Breast epithelium (tissue), 3 donors: ENCODE data around the gene PLVAP.

Experiments
- POLR2A ChIP-seq: fragments of 450-650 bp; IDR thresholded peaks from one replicate; pipeline ENCODE4 v1.6.1; 2016; ENCODE audit warnings: antibody characterized with exemption, mild to moderate bottlenecking, moderate library complexity
- TF ChIP-seq, protein P1 (sequence below), 3 donors: fragments of 450-650 bp; IDR thresholded peaks; one replicate each; pipeline ENCODE4 v1.5.1; 2016 to 2017; ENCODE audit warnings: antibody characterized with exemption in 3 of 3, mild to moderate bottlenecking in 3 of 3, moderate library complexity in 3 of 3

DNA sequence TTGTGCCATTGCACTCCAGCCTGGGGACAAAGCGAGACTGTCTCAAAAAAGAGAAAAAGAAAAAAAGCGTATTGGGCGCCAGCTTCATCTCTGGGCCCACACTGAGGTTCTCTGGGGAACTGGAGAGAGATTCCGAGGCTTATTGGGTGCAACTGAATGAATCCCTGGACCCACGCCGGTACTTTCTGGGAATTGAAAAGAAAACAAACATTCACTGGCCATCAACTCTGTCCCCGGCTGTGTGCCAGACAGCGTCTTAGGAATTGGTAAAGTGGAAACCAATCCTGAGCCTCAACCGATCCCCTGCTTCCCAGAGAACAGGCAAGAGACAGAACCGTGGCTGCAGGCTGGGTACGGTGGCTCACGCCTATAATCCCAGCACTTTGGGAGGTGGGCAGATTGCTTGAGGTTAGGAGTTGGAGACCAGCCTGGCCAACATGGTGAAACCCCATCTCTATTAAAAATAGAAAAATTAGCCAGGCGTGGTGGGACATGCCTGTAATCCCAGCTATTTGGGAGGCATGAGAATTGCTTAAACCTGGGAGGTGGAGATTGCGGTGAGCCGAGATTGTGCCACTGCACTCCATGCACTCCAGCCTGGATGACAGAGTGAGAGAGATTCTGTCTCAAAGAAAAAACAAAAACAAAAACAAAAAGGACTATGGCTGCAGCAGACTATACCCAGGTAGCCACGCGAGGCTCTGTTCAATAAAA lies 51.1 kb downstream of the PLVAP start:
- TF ChIP-seq, protein P1, sequence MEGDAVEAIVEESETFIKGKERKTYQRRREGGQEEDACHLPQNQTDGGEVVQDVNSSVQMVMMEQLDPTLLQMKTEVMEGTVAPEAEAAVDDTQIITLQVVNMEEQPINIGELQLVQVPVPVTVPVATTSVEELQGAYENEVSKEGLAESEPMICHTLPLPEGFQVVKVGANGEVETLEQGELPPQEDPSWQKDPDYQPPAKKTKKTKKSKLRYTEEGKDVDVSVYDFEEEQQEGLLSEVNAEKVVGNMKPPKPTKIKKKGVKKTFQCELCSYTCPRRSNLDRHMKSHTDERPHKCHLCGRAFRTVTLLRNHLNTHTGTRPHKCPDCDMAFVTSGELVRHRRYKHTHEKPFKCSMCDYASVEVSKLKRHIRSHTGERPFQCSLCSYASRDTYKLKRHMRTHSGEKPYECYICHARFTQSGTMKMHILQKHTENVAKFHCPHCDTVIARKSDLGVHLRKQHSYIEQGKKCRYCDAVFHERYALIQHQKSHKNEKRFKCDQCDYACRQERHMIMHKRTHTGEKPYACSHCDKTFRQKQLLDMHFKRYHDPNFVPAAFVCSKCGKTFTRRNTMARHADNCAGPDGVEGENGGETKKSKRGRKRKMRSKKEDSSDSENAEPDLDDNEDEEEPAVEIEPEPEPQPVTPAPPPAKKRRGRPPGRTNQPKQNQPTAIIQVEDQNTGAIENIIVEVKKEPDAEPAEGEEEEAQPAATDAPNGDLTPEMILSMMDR (IDR thresholded peaks at IDR 0.05), result no peak
- TF ChIP-seq POLR2A, result no peak
